Inflammatory macrophage (primary cell): Measurements from ENCODE around the gene EI24.

Experiments
- DNase-seq, 2 donors: peaks; one replicate each; pipeline ENCODE4 v3.0.0-alpha.2; 2020 to 2022

The EI24 gene

DNA sequence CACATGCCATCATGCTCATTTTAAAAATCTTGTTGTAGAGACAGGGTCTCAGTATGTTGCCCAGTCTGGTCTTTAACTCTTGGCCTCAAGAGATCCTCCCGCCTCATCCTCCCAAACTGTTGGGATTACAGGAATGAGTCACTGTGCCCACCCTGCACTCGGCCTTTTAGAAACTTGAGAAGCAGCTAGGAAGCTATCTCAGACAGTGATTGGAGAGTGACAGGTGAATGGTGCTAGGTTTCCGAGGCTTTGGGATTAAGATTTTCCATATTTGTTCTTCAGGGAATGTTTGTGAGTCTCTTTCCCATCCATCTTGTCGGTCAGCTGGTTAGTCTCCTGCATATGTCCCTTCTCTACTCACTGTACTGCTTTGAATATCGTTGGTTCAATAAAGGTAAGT is 10.5 kb downstream of the EI24 start:
- no peak for DNase-seq

DNA sequence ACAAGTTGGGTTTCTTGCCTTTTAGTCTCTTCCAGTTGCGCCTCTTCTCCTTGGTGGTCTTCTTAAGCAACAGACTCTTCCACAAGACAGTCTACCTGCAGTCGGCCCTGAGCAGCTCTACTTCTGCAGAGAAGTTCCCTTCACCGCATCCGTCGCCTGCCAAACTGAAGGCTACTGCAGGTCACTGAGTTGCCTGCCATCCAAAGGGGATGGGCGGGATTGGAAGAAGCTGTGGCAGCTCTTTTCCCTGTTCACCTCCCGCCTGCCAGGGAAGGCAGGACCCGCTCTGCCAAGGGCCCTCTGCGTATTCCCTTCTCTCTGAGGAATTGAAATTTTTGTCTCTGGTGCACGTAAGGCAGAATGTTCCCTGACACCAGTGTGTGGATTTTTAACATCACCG is 14.2 kb downstream of the EI24 start:
- DNase-seq: no peak

DNA sequence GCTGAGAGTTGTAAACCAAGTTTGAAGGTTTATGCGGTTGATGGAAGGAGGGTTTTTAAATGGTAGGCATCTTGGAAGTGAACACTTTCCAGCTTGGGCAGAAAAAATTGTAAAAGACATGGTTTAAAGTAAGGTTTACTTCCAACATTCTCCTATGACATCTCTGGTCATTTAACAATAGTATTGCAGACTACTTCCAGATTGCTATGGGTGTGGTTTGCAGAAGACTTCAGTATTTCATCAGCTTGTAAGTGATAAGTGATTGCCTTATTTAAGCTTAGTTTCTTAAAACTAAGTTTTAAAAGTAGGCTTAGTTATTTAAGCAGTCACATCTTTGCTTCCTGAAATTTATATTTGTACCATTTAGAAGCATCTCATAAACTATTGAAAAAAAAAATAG is 16.2 kb downstream of the EI24 start:
- DNase-seq: peak in 1 of 2 donors; percentile 13

DNA sequence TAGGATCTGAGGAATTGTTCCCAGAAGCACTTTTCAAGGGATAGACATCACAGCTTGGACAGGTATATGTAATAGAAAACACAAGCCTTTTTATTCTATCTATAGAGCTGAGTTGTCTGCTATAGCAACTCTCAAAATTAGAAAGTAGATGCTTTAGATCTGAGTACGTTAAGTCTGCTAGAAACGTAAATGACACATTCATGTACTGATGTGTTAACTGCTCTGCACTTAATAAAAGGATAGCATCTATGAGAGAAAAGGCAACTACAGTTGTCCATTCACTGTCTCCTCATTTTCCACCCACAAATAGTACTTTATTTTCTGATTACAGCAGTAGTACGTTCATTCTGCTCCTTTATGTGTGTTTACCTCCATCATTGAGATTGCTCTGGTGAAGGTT is 17.3 kb downstream of the EI24 start:
- DNase-seq: no peak

DNA sequence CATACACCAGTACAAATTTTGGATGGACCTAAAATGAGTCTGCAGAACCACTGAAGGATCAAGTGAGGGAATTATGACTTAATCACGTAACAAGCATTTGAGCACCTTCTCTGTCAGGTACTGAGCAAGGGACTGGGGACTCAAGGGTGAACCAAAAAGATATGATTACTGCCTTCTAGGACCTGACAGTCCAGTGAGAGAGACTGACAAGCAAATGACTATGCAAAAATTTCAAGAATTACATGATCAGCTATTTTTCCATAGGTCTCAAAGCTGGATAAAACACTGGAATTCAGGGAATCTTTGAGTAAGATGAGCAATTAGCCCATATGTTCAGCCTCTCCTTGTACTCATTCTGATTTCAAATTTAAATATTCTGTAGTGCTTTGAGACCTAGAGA is 18.2 kb downstream of the EI24 start:
- no peak for DNase-seq

DNA sequence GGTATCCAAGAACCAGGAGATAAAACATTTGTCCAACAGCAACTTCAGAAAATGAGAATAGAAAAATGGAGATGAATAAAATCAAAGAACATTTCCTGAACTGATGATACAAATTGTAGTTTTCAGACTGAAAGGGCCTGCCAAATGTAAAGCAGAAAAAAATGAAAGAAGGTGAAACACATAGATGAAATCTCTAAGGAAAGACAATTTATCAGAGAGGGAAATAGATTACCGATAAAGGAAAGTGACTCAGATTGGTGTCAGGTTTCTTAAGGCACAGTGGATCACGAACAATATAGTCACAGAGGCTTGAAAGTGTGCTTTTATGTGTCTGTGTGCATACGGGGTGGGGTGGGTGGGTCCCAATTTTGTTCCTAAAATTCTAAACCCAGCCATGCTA is 19.2 kb downstream of the EI24 start:
- DNase-seq: no peak

DNA sequence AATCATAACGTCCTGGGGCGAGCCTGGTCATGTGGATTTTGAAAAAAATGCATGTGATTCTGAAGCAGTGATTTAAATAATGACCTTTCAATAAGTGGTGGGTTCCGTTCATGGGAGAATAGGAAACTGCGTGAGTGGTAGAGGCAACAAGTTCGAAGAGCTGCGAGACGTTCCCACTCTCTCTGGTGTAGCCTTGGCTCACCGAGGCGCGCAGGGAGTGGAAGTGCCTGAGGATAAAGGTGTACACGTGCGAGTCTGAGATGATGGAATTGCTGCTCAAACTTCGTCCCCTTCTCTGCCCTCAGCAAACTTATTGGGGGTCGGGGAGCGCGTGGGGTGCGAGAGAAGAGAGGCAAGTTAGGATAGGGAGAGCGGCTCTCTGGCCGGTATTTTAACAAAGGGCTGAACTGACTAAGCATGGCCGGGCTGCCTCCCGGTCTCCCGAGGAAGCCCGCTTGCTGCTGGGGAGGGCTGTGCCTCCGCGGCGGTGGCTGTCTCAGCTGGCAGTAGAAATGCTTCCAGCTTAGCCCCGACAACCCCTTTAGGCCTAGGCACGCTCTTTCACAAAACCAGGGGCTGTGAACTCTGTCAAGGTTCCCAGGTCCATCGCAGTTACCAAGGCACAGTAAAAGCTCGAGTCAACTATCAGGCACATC is 22.5 kb downstream of the EI24 start:
- peak; percentile 74 to 75 for DNase-seq

DNA sequence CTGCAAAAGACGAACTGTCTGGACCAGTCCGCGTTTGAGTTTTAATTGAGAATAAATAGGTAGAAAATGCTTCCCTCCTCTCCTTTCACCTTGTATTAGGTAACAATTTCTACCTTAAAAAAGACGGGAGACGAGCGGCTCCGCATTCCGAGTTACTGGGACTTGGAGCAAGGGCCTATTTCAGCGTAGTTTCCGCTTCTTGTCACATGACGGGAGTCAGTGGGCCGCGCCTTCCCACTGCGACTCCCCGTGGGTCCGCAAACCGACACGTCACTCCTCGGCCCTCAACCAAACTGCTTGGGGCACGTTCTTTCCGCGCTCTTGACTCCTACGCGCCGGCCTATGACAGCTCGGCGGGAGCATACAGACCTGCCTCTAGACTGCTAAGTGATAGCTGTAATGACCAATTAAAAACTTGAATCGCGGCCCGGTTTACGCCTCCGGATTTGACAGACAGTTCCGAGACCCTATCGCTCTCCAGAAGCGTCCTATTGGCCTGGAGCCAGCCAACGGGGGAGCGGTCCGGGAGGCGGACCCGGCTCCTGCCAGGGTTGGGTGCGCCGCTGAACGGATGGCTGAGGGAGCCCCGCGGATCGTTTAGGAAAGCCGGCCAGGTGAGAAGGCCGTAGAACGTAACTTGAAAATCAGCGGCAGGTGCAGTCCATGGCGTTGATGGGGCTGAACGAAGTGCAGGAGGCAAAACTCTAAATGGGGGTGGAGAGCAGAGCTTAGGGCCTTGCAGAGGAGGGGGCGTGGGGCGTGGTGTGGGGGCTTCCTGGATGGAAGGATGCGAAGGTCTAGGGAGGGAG is 23.2 kb downstream of the EI24 start, which contains the start of gene STT3A:
Gene STT3A, plus strand, starts transcription at position 548 of the 809 bp plus-strand sequence. CDS start 3,064 bp downstream, outside the sequence.
- peak; percentile 100 for DNase-seq

DNA sequence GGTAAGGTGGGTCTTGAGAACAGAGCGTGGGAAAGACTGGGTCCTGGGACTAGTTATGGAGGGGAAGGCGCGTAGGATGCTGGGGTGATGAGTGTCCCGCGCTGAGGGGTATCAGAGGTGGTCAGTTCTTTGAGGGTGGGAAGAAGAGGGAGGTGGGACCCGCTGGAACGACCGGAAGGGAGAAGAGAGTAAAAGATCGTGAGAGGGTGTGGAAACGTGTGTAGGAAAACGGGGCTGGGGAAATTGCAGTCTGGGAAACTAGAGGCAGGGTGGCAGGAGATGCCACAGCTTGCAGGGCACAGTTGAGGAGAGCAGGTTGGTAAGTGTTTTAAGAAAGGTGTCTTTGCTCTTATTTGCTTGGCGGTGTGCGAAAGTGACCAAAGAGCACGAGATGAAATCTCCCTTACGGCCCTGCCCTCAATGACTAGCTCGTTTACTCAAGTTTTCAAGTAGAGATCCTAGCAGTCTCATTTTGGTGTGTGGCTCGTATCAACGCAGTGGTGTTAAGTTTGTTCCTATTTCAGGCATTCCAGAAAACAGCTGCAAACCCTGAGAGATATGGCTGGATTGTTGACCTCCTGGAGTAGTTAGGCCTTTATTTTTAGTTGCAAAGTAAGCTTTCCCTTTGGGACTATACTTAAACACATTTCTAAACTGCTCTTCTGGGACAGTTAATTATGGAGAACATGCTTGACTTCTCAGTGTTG is 24.0 kb downstream of the EI24 start:
- DNase-seq: peak; percentile 14 to 20

DNA sequence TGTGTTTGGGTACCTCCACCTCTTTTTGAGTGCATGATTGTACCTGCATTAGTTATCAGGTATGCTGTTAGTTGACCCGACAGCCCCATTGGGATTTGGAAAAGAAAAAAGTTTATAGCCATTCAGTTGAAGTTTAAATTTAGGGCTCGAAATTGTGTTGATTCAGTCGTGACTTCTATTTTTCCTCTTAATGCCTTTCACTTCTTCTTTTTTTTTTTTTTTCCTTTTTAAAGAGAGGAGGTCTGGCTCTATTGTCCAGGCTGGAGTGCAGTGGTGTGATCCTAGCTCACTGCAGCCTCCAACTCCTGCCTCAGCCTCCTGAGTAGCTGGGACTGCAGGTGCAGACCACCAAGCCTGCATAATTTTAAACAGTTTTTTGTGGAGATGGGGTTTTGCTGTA is 25.7 kb downstream of the EI24 start:
- DNase-seq: peak in 1 of 2 donors; percentile 3

DNA sequence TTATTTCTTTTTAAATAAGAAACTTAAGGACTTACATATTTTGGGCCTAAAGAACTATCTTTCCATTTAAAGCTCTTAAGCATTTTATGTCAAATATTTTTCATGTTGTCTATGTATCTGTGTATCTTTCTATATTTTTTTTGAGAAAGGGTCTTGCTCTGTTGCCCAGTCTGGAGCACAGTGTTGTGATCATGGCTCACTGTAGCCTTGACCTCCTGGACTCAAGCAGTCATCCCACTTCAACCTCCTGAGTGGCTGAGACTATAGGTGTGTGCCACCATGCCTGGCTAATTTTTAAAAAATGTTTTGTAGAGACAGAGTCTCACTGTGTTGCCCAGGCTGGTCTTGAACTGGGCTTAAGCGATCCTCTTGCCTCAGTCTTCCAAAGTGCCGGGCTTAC is 31.4 kb downstream of the EI24 start:
- no peak for DNase-seq

DNA sequence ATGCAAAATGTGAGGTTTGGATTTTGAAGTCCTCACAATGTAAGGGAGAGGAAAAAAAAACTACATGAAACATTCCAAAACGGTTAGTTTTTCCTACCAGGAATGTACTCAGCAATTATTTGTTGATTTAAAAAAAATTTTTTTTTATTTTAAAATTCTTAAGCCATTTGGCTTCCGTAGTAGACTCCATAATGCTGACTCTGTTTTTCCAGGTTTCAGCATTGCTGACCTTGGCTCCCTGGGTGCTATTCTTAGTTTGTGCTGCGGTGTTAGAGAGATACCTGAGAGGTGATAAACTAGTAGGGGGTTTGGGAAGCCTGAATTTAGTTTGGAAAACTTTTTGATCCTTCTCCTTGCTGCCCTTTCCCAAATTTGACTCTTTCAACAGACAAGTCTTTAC is 33.9 kb downstream of the EI24 start:
- no peak for DNase-seq

DNA sequence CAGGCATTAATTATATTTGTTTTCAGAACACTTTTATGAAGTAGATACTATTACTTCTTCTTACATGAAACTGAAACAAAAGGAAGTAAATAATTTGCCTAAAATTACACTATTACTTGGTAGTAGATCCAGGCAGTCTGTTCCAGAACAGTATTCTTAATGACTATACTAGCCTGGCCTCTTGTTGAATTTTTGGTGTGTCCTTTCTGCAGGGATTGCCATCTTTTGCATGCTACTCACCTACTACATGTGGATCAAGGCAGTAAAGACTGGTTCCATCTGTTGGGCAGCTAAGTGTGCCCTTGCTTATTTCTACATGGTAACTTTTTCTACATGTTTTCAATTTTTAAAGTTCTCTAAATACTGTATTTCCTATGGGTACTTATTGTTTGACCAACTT is 36.1 kb downstream of the EI24 start:
- no peak for DNase-seq

DNA sequence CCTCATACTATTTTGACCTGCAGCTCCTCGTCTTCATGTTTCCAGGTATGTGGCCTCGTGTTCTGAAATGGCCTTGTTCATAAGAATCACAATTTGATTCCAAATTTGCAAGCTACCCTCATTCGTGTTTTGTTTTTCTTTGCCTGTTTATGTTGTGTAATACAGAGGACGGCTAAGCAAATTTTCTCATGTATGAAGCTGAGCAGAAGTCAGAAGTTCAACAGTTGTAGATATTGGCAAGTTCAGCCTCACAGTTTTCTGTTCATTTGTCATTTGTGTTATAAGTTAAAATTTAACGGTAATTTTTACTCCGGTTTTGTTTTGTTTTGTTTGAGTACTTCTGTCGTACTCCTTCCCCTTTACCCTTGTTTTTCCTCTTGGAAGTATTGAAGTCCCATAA is 40.3 kb downstream of the EI24 start:
- no peak for DNase-seq

DNA sequence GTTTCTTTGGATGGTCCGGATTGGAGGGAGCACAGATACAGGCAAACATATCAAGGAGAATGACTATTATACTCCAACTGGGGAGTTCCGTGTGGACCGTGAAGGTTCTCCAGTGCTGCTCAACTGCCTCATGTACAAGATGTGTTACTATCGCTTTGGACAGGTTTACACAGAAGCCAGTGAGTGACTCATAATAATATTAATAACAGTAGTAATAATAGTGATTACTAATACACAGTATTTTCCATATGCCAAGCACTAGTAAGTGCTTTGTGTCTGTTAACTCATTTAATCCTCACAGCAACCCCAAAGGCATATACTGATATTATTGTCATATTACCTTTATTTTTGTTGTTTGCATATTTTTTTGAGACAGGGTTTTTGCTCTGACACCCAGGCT is 49.1 kb downstream of the EI24 start:
- DNase-seq: no peak

DNA sequence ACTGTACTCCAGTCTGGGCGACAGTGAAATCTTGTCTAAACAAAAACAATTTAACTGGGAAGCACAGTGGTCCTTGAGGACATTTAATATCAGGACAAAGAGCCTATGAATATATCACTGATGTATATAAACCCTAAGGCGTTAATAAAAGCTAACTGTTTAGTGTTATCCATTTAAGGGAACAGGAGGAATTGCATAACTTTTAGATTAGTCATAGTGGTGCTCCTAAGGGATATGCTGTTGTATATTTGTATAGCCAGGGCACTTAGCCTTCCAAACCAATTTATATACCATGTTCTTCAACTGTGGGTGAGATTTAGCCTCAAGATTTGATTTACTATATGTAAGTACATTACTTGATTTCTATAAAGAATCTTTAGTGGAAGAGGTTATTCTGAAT is 52.7 kb downstream of the EI24 start:
- no peak for DNase-seq

DNA sequence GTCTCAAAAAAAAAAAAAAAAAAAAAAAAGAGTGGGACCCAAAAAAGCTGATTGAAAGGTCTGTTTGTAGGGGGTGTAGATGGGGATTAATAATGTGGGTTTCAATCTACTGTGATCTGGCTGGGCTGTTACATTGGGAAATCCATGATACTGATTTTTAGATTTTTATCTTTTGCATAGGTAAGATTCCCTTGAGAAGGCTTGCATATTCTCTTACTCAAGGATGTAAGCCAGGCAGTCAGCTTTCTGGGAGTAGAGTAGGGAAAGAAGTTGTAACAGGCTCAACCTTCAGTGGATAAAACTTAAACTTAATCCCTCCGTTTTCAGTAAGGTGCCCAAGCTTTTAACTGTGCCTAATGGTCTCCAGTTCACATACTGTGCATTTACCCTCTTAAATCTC is 53.8 kb downstream of the EI24 start:
- no peak for DNase-seq

DNA sequence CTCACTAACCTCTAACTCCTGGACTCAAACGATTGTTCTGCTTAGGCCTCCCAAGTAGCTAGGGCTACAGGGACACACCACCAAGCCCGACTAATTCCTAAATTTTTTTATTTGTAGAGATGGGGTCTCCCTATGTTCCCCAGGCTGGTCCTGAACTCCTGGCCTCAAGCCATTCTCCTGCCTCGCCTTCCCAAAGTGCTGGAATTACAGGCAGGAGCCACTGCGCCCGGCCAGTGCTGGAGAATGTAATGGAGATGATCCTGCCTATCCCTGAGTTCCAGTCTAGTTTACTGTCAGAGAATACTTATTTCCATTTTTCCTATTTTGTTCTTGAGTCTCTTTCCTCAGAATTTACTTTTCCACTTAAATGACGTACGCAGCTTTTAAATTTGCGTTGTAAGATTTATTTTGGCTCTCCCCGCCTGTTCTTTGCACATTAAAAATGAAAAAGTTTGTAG is 55.5 kb downstream of the EI24 start, which contains the start of gene CHEK1:
Gene CHEK1, plus strand, starts transcription at position 408 of the 458 bp plus-strand sequence. CDS start 1,606 bp downstream, outside the sequence.
- no peak for DNase-seq

DNA sequence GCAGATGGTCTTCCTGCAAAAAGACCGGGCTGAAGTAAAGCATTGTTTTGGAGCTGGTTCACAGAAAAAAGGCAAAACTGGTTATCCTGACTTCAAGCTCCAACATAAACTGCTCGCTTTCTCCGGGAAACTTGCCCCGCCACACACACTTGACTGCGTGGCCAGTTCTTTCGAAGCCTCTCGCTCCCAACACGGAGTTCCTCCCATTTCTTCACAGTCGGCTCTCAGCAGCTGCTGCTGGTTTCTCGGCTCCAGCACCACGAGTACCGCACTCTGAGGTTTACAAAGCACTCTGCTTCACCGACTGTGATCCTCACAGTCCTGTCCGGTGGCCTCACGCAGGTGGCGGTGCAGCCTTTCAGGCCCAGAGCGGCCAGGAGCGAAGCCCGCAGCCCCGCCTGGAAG is 56.0 kb downstream of the EI24 start:
- no peak for DNase-seq

DNA sequence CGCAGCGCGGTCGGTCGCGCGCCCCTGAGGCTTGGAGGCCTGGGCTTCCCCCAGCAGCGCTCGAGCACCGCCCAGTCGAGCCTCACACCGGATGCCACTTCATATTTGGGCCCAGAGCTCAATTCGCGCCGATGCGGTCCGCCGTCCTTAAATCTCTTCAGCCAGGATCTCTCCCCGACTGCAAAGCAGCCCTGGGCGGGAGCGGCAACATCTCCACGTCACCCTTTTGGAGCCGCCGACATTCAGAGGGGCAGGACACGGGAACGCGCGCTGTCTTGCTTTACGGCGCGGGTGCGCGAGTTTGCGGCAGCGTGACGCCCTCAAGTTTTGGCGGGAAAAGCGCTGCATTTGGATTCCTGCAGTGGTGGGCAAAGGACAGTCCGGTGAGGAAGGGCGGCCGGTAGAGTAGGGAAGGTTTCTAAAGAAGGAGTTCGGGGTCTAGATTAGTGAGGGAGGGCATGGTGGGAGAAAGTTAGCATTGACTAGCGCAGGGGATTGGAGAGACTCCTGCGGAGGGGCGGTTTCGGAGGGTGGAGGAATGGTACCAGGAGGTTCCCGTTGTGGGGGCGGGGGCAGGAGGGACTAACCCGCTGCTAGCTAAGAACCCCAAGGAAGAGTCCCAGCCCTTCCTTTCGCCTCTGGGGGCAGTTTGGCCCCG is 56.5 kb downstream of the EI24 start:
- DNase-seq: peak; percentile 88 to 91

DNA sequence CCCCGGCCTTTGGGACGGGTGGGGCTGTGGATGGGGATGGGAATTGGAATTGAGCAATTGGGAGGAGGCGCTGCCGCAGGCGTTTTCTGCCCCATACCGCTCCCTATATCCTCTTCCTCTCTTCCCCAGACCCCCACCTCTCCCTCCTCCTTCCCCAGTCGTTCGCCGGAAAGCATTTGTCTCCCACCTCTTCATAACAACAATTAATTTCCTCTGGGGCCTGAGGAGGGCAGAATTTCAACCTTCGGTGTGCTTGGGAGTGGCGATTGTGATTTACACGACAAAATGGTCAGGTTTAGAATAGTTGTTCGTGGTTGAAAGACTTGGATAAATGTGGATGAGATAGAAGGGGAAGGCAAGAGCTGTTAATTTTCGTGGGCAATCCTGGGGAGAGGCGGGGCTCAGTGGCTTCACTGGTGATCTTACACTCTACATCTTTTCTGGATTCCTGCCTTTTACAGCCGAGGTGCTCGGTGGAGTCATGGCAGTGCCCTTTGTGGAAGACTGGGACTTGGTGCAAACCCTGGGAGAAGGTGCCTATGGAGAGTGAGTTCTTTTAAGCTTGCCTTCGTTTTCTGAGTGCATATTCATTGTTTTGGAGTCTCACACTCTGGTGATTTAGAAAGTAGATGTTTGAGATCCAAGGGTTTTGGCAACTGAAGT is 57.1 kb downstream of the EI24 start:
- DNase-seq: no peak

DNA sequence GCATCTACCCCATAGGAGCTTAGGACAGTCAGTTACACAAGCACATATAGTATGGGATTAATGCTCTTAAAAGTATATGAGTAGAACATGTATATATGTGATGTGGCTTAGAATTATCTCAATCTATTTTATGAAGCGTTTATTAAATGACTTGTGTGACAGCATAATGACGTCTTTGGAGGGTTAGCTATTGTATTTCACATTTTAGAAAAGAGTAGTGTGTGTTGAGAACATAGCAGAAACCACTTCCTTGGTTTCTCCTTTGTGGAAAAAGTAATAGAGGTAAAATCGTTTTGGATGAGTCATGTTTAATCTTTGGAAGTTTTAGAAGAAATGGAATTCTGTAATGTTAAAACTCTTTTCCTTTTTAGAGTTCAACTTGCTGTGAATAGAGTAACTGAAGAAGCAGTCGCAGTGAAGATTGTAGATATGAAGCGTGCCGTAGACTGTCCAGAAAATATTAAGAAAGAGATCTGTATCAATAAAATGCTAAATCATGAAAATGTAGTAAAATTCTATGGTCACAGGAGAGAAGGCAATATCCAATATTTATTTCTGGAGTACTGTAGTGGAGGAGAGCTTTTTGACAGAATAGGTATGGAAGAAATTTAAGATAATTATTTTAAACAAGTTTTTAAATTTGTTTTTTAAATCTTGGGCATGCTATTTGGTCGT is 58.1 kb downstream of the EI24 start:
- DNase-seq: no peak
